Right atrium auricular region (tissue), 2 donors: ENCODE results near the gene SAP25. TPM values are rescaled to one million over a fixed set of nuclear protein-coding genes. Genes with fewer than 3 reads are reported as not detected.
A peak's percentile ranks its signal among the peaks of the same experiment; 100 is the strongest.
"Not testable (repeated sequence)": the region's sequence is repeated elsewhere in the genome, so short reads cannot be mapped to it uniquely, and the experiment has no call there.

Experiments
- DNase-seq: peaks from one replicate; pipeline ENCODE4 v3.0.0-alpha.2; 2019; ENCODE audit warnings: low spot score
- H3K27ac ChIP-seq, 2 donors: fragments of 200-600 bp; sonication (generic); 1 replicate in 1 of 2; 2 replicates in 1 of 2; pipeline ENCODE4 v1.5.1; 2016 to 2019
- H3K27me3 ChIP-seq, 2 donors: fragments of 200-600 bp; sonication (generic); one replicate each; pipeline versions ENCODE4 v1.5.1 to v1.6.0; 2017 to 2019
- H3K36me3 ChIP-seq: fragments of 200-600 bp; sonication (generic); one replicate; pipeline ENCODE4 v1.5.1; 2016
- H3K4me1 ChIP-seq, 2 donors: fragments of 200-600 bp; sonication (generic); one replicate each; pipeline versions ENCODE4 v1.5.1 to v1.6.0; 2017 to 2019
- H3K4me3 ChIP-seq, 2 donors: fragments of 200-600 bp; sonication (generic); 1 replicate in 1 of 2; 2 replicates in 1 of 2; pipeline ENCODE4 v1.5.1; 2017 to 2019; ENCODE audit warnings: mild to moderate bottlenecking in 1 of 2, moderate library complexity in 1 of 2
- H3K9me3 ChIP-seq, 2 donors: fragments of 200-600 bp; sonication (generic); one replicate each; pipeline ENCODE4 v1.5.1; 2019
- CTCF ChIP-seq, 2 donors: fragments of 200-600 bp; sonication (generic); IDR thresholded peaks; one replicate each; pipeline ENCODE4 v1.5.1; 2019; ENCODE audit warnings: antibody characterized with exemption in 2 of 2
- total RNA-seq, 2 donors: library from RNA; depleted of rRNA; stranded (reverse); fragments of >200 nt; gene quantifications; one replicate each; pipeline ENCODE4 v1.1.0, GENCODE V29; 2016

The SAP25 gene
- total RNA-seq, 2 donors from 2014 or later: not detected

GRCh38 chr7:100539436-100540006 is 34.2 kb downstream of the SAP25 start:
- H3K36me3 ChIP-seq: no peaks in the 10 kb centered on the region
- peaks cover 0 to 29% of the 10 kb centered on the region in 2 donors for H3K4me1 ChIP-seq
- peak overlapping the region; percentile 67 to 78 for H3K27ac ChIP-seq
- H3K27me3 ChIP-seq: no peaks in the 10 kb centered on the region
- no peak for DNase-seq
- TF ChIP-seq CTCF (IDR thresholded peaks at IDR 0.05): no peak
- peak overlapping the region; percentile 69 to 98 for H3K4me3 ChIP-seq
- H3K9me3 ChIP-seq: no peaks in the 10 kb centered on the region

GRCh38 chr7:100538654-100539435 is 34.9 kb downstream of the SAP25 start, which contains the start of gene AGFG2:
Gene AGFG2 (plus strand): TSS chr7:100539203. CDS start chr7:100539347, 144 bp downstream.
- no peaks in the 10 kb centered on the region for H3K36me3 ChIP-seq
- peaks cover 0 to 22% of the 10 kb centered on the region in 2 donors for H3K4me1 ChIP-seq
- DNase-seq: peak; percentile 100
- H3K4me3 ChIP-seq: peak within 1 kb of the TSS; percentile 69 to 98
- H3K9me3 ChIP-seq: no peaks in the 10 kb centered on the region
- peak within 1 kb of the TSS; percentile 67 to 78 for H3K27ac ChIP-seq
- no peak for TF ChIP-seq CTCF (IDR thresholded peaks at IDR 0.05)
- no peaks in the 10 kb centered on the region for H3K27me3 ChIP-seq

GRCh38 chr7:100538348-100538653 is 35.4 kb downstream of the SAP25 start:
- H3K9me3 ChIP-seq: no peaks in the 10 kb centered on the region
- no peak for TF ChIP-seq CTCF (IDR thresholded peaks at IDR 0.05)
- peak overlapping the region in 1 of 2 donors; percentile 43 for H3K4me3 ChIP-seq
- no peak for DNase-seq
- no peaks in the 10 kb centered on the region for H3K27me3 ChIP-seq
- peak overlapping the region; percentile 39 to 46 for H3K27ac ChIP-seq
- H3K36me3 ChIP-seq: no peaks in the 10 kb centered on the region
- peaks cover 0 to 18% of the 10 kb centered on the region in 2 donors for H3K4me1 ChIP-seq

- not testable (repeated sequence) for H3K4me3 ChIP-seq, H3K36me3 ChIP-seq, DNase-seq, H3K9me3 ChIP-seq, H3K27ac ChIP-seq, H3K27me3 ChIP-seq
- peaks cover 0 to 18% of the 10 kb centered on the region in 2 donors for H3K4me1 ChIP-seq
Observed at GRCh38 chr7:100536695-100537094, 37.0 kb downstream of the SAP25 start.

GRCh38 chr7:100535982-100536381 is 37.7 kb downstream of the SAP25 start:
- not testable (repeated sequence) for DNase-seq, H3K36me3 ChIP-seq, H3K27me3 ChIP-seq, H3K9me3 ChIP-seq, H3K4me3 ChIP-seq, H3K27ac ChIP-seq
- peaks cover 0 to 18% of the 10 kb centered on the region in 2 donors for H3K4me1 ChIP-seq

GRCh38 chr7:100532165-100533022 is 41.3 kb downstream of the SAP25 start:
- Histone ChIP-seq H3K4me1 (no peaks in the 10 kb centered on the region), H3K27ac (no peak overlapping the region), H3K36me3 (no peaks in the 10 kb centered on the region), H3K4me3 (no peak overlapping the region), H3K27me3 (no peaks in the 10 kb centered on the region), H3K9me3 (no peaks in the 10 kb centered on the region)
- TF ChIP-seq CTCF (IDR thresholded peaks at IDR 0.05): no peak
- DNase-seq: no peak

GRCh38 chr7:100528108-100528866 is 45.4 kb downstream of the SAP25 start:
- H3K27me3 ChIP-seq, H3K36me3 ChIP-seq, H3K9me3 ChIP-seq, DNase-seq, H3K4me1 ChIP-seq, H3K4me3 ChIP-seq, H3K27ac ChIP-seq: not testable (repeated sequence)

- not testable (repeated sequence) for DNase-seq, H3K4me1 ChIP-seq, H3K9me3 ChIP-seq, H3K27me3 ChIP-seq, H3K4me3 ChIP-seq, H3K36me3 ChIP-seq, H3K27ac ChIP-seq
Observed at GRCh38 chr7:100523192-100523591, 50.5 kb downstream of the SAP25 start.
